Neuronal stem cell (in vitro differentiated cells): ENCODE measurements around the gene HMGCL.
"Not testable (repeated sequence)": the region's sequence is repeated elsewhere in the genome, so short reads cannot be mapped to it uniquely, and the experiment has no call there.

Experiments
- DNase-seq: peaks from one replicate; pipeline ENCODE4 v3.0.0-alpha.2; 2013; ENCODE audit warnings: low spot score
- H2AFZ ChIP-seq: one replicate; pipeline ENCODE4 v1.6.1; 2013; ENCODE audit warnings: mild to moderate bottlenecking, low read length, inconsistent platforms
- H2AK5ac ChIP-seq: 2 replicates; pipeline ENCODE4 v1.6.1; 2013; ENCODE audit warnings: low read depth, mild to moderate bottlenecking, inconsistent platforms, low read length, moderate library complexity, mixed read lengths
- H2BK120ac ChIP-seq: 2 replicates; pipeline ENCODE4 v1.6.1; 2013; ENCODE audit warnings: low read depth, mild to moderate bottlenecking, inconsistent platforms, low read length, moderate library complexity, mixed read lengths
- H2BK12ac ChIP-seq: one replicate; pipeline ENCODE4 v1.6.1; 2013; ENCODE audit warnings: low read length, inconsistent platforms
- H2BK15ac ChIP-seq: 2 replicates; pipeline ENCODE4 v1.6.1; 2013; ENCODE audit warnings: mild to moderate bottlenecking, low read length, inconsistent platforms, mixed read lengths
- H2BK5ac ChIP-seq: one replicate; pipeline ENCODE4 v1.6.1; 2013; ENCODE audit warnings: inconsistent platforms, mild to moderate bottlenecking, low read length, moderate library complexity
- H3K14ac ChIP-seq: one replicate; pipeline ENCODE4 v1.6.1; 2013; ENCODE audit warnings: low read length, inconsistent platforms
- H3K18ac ChIP-seq: 2 replicates; pipeline ENCODE4 v1.6.1; 2013; ENCODE audit warnings: low read length, inconsistent platforms
- H3K23ac ChIP-seq: 2 replicates; pipeline ENCODE4 v1.6.1; 2013; ENCODE audit warnings: low read depth, mild to moderate bottlenecking, mixed read lengths, low read length, inconsistent platforms; ENCODE audit not compliant: poor library complexity
- H3K27ac ChIP-seq: replicated peaks from 3 replicates; pipeline ENCODE4 v1.5.1; 2013; ENCODE audit warnings: low read length, inconsistent platforms
- H3K27me3 ChIP-seq, 3 experiments: 2 replicates each; pipeline ENCODE4 v1.6.1; 2013; ENCODE audit warnings: low read length in 3 of 3, mild to moderate bottlenecking in 2 of 3, inconsistent platforms in 1 of 3, low read depth in 1 of 3, mixed read lengths in 1 of 3, moderate library complexity in 1 of 3; ENCODE audit not compliant: control insufficient read depth in 3 of 3, insufficient read depth in 3 of 3
- H3K36me3 ChIP-seq, 2 donors: replicated peaks in 1 of 2; 2 replicates each; pipeline ENCODE4 v1.6.1; 2013; ENCODE audit warnings: low read length in 2 of 2; ENCODE audit not compliant: control insufficient read depth in 2 of 2, insufficient read depth in 2 of 2
- H3K4ac ChIP-seq: 2 replicates; pipeline ENCODE4 v1.6.1; 2013; ENCODE audit warnings: inconsistent platforms, mild to moderate bottlenecking, low read length, moderate library complexity
- H3K4me1 ChIP-seq, 2 donors: 1 replicate in 1 of 2; 2 replicates in 1 of 2; pipeline ENCODE4 v1.6.1; 2013; ENCODE audit warnings: low read length in 2 of 2, low read depth in 1 of 2; ENCODE audit not compliant: control insufficient read depth in 2 of 2, insufficient read depth in 1 of 2
- H3K4me2 ChIP-seq: one replicate; pipeline ENCODE4 v1.6.1; 2013; ENCODE audit warnings: mild to moderate bottlenecking, low read length, inconsistent platforms; ENCODE audit not compliant: insufficient read depth, poor library complexity, severe bottlenecking
- H3K4me3 ChIP-seq, 2 donors: 2 replicates each; pipeline ENCODE4 v1.5.1; 2013; ENCODE audit warnings: low read length in 2 of 2, mild to moderate bottlenecking in 2 of 2, inconsistent platforms in 1 of 2, moderate library complexity in 1 of 2
- H3K79me1 ChIP-seq: one replicate; pipeline ENCODE4 v1.6.1; 2013; ENCODE audit warnings: low read depth, mild to moderate bottlenecking, inconsistent platforms, low read length, moderate library complexity
- H3K9ac ChIP-seq: one replicate; pipeline ENCODE4 v1.6.1; 2013; ENCODE audit warnings: mild to moderate bottlenecking, low read depth, low read length, inconsistent platforms; ENCODE audit not compliant: poor library complexity
- H3K9me3 ChIP-seq, 2 donors: replicated peaks in 1 of 2; 2 replicates each; pipeline versions ENCODE3 to v1.6.1; 2013; ENCODE audit warnings: low read length in 2 of 2, mild to moderate bottlenecking in 2 of 2, inconsistent platforms in 1 of 2, low read depth in 1 of 2, mixed read lengths in 1 of 2, moderate library complexity in 1 of 2; ENCODE audit not compliant: control insufficient read depth in 2 of 2, insufficient read depth in 1 of 2
- H4K8ac ChIP-seq: one replicate; pipeline ENCODE4 v1.6.1; 2013; ENCODE audit warnings: low read depth, mild to moderate bottlenecking, inconsistent platforms, low read length, moderate library complexity
- H4K91ac ChIP-seq: one replicate; pipeline ENCODE4 v1.6.1; 2013; ENCODE audit warnings: low read length, low read depth, mild to moderate bottlenecking, inconsistent platforms; ENCODE audit not compliant: poor library complexity
- WGBS, 2 donors: extraction: QIAGEN DNeasy Blood & Tissue Kit; methylation state at CpG; one replicate each; pipeline ENCODE4 v1.1.7; 2013; ENCODE audit warnings: missing lambda C conversion rate in 2 of 2, mixed read lengths in 1 of 2; ENCODE audit not compliant: insufficient read length in 2 of 2, insufficient replicate concordance in 1 of 2; ENCODE audit errors: extremely low coverage in 2 of 2; 5-methylcytosine and 5-hydroxymethylcytosine counted together

Gene HMGCL

GRCh38 chr1:23862640-23863039 is 37.4 kb upstream of the HMGCL start:
- H3K4me2 ChIP-seq: no peak overlapping the region
- H3K9me3 ChIP-seq: peaks cover 0 to 1% of the 10 kb centered on the region in 2 donors
- H2BK120ac ChIP-seq: no peak overlapping the region
- H3K14ac ChIP-seq: no peak overlapping the region
- H3K79me1 ChIP-seq: no peaks in the 10 kb centered on the region
- no peak overlapping the region for H4K8ac ChIP-seq
- no peak overlapping the region for H4K91ac ChIP-seq
- H3K4ac ChIP-seq: no peak overlapping the region
- H3K9ac ChIP-seq: no peak overlapping the region
- H2AFZ ChIP-seq: no peak overlapping the region
- H2AK5ac ChIP-seq: no peak overlapping the region
- H3K36me3 ChIP-seq: no peaks in the 10 kb centered on the region
- no peak overlapping the region for H3K23ac ChIP-seq
- no peak overlapping the region for H2BK12ac ChIP-seq
- H3K18ac ChIP-seq: no peak overlapping the region
- peaks cover 0 to 15% (median 13%) of the 10 kb centered on the region in 3 experiments for H3K27me3 ChIP-seq
- peaks cover 2 to 3% of the 10 kb centered on the region in 2 donors for H3K4me1 ChIP-seq
- no peak for DNase-seq
- no peak overlapping the region for H2BK15ac ChIP-seq
- H3K4me3 ChIP-seq: no peak overlapping the region
- no peak overlapping the region for H2BK5ac ChIP-seq
- WGBS, 2 donors: no CpG with 5 or more reads among the region's 3 CpGs
- H3K27ac ChIP-seq: no peak overlapping the region

GRCh38 chr1:23854568-23854967 is 29.3 kb upstream of the HMGCL start:
- no CpG with 5 or more reads among the region's 2 CpGs for WGBS, 2 donors

GRCh38 chr1:23853124-23853523 is 27.9 kb upstream of the HMGCL start:
- not testable (repeated sequence) for H4K91ac ChIP-seq, H3K27ac ChIP-seq, H3K36me3 ChIP-seq, H3K4ac ChIP-seq, H4K8ac ChIP-seq, H2AFZ ChIP-seq, H3K18ac ChIP-seq, H3K9me3 ChIP-seq, H3K4me1 ChIP-seq, H2BK5ac ChIP-seq, H3K14ac ChIP-seq, H3K4me2 ChIP-seq, H3K23ac ChIP-seq, H3K9ac ChIP-seq, H2BK12ac ChIP-seq, H3K4me3 ChIP-seq, H2BK120ac ChIP-seq, H3K27me3 ChIP-seq, DNase-seq, H3K79me1 ChIP-seq, H2BK15ac ChIP-seq, H2AK5ac ChIP-seq
- no CpG with 5 or more reads among the region's 34 CpGs for WGBS, 2 donors

More at GRCh38 chr1:23854568-23854967, 29.3 kb upstream of the HMGCL start:
- H2AK5ac ChIP-seq: no peak overlapping the region
- no peak overlapping the region for H3K18ac ChIP-seq
- H3K9me3 ChIP-seq: peaks cover 0 to 1% of the 10 kb centered on the region in 2 donors
- no peak overlapping the region for H3K4me2 ChIP-seq
- H3K27me3 ChIP-seq: no peaks in the 10 kb centered on the region
- H3K36me3 ChIP-seq: no peaks in the 10 kb centered on the region
- no peak overlapping the region for H3K14ac ChIP-seq
- H3K4me1 ChIP-seq: no peaks in the 10 kb centered on the region
- H3K4ac ChIP-seq: no peak overlapping the region
- H2AFZ ChIP-seq: no peak overlapping the region
- no peak overlapping the region for H2BK15ac ChIP-seq
- H4K8ac ChIP-seq: no peak overlapping the region
- no peak overlapping the region for H2BK12ac ChIP-seq
- no peak overlapping the region for H3K23ac ChIP-seq
- H2BK5ac ChIP-seq: no peak overlapping the region
- no peak overlapping the region for H3K9ac ChIP-seq
- no peak for DNase-seq
- H3K27ac ChIP-seq: no peak overlapping the region
- H3K4me3 ChIP-seq: no peak overlapping the region
- H3K79me1 ChIP-seq: no peaks in the 10 kb centered on the region
- H2BK120ac ChIP-seq: no peak overlapping the region
- no peak overlapping the region for H4K91ac ChIP-seq

- not testable (repeated sequence) for H2BK15ac ChIP-seq, H3K79me1 ChIP-seq, H3K9me3 ChIP-seq, H3K36me3 ChIP-seq, H2BK5ac ChIP-seq, H3K9ac ChIP-seq, H3K23ac ChIP-seq, H2AFZ ChIP-seq, H4K91ac ChIP-seq, H3K27me3 ChIP-seq, H2BK120ac ChIP-seq, H3K14ac ChIP-seq, DNase-seq, H3K4ac ChIP-seq, H2BK12ac ChIP-seq, H3K4me2 ChIP-seq, H3K27ac ChIP-seq, H3K18ac ChIP-seq, H3K4me3 ChIP-seq, H4K8ac ChIP-seq, H2AK5ac ChIP-seq, H3K4me1 ChIP-seq
Measured at GRCh38 chr1:23851406-23851805, 26.2 kb upstream of the HMGCL start.
